ENCODE measurements around the gene IL17RD.

GRCh38 chr3:57140894-57141293 lies 24.3 kb downstream of the IL17RD start:
- TF ChIP-seq CTCF (IDR thresholded peaks at IDR 0.05) (no peak), POLR2A (IDR thresholded peaks at IDR 0.05) (no peak)
